A549 (cell line): ENCODE data around the gene DISC1. TPM values are rescaled to one million over a fixed set of nuclear protein-coding genes. Genes with fewer than 3 reads are reported as not detected.

Experiments
- ATAC-seq, 2 experiments: fragments of 200-7000 bp in 1 of 2; fragments of >200 bp in 1 of 2; cut with Nextera tagmentation in 1 of 2; cut with Tn5 transposase in 1 of 2; 3 replicates each; pipeline versions ENCODE4 v1.8.0 to v1.9.1; 2018 to 2020; ENCODE audit warnings: mild to moderate bottlenecking in 1 of 2, moderate library complexity in 1 of 2
- CTCF ChIA-PET: fragments of 300-600 bp; sonication (Branson Sonifier 250); formaldehyde crosslinking; extraction: SDS; loops from one replicate; lab custom pipeline; 2021; ENCODE audit warnings: antibody characterized with exemption, inconsistent platforms; lab: Yijun Ruan, JAX
- POLR2A ChIA-PET: fragments of 350-600 bp; formaldehyde crosslinking; extraction: SDS; loops from one replicate; lab custom pipeline; 2021; ENCODE audit warnings: antibody characterized with exemption, inconsistent platforms; lab: Yijun Ruan, JAX
- DNase-seq, 2 experiments: peaks; one replicate each; pipeline versions ENCODE4 v3.0.0 to v3.0.0-alpha.2; 2011 to 2016; ENCODE audit warnings: low read depth in 1 of 2, low spot score in 1 of 2
- FAIRE-seq: peaks from 2 replicates; lab custom pipeline; 2011; peaks lifted over from hg19 to GRCh38; lab: Jason Lieb, UNC
- H3K27ac ChIP-seq, 2 experiments: fragments of >200 bp; sonication (Bioruptor Twin); formaldehyde crosslinking; 3 replicates each; pipeline ENCODE4 v1.5.1; 2016 to 2017
- H3K4me1 ChIP-seq: fragments of >200 bp; sonication (Bioruptor Twin); formaldehyde crosslinking; 3 replicates; pipeline ENCODE4 v1.6.1; 2016
- H3K4me2 ChIP-seq: fragments of >200 bp; sonication (Bioruptor Twin); formaldehyde crosslinking; 3 replicates; pipeline ENCODE4 v1.6.1; 2016
- H3K4me3 ChIP-seq: fragments of >200 bp; sonication (Bioruptor Twin); formaldehyde crosslinking; 3 replicates; pipeline ENCODE4 v1.5.1; 2016
- H3K9me3 ChIP-seq: fragments of >200 bp; sonication (Bioruptor Twin); formaldehyde crosslinking; 3 replicates; pipeline ENCODE4 v1.6.1; 2016
- ATOH8 ChIP-seq: fragments of 250-450 bp; sonication (Bioruptor Pico); IDR thresholded peaks from 2 replicates; pipeline ENCODE4 v1.5.0; 2020; ENCODE audit warnings: low read depth, mild to moderate bottlenecking, moderate library complexity
- BHLHE40 ChIP-seq: IDR thresholded peaks from 2 replicates; pipeline ENCODE4 v1.6.1; 2012; ENCODE audit warnings: low read depth, low read length, inconsistent platforms
- CEBPB ChIP-seq, 2 experiments: fragments of >200 bp in 1 of 2; sonication (Bioruptor Twin) in 1 of 2; formaldehyde crosslinking in 1 of 2; IDR thresholded peaks; 2 replicates each; pipeline ENCODE4 v1.6.1; 2012 to 2016
- CHD2 ChIP-seq: fragments of 150-350 bp; IDR thresholded peaks from 2 replicates; pipeline ENCODE4 v1.6.1; 2014; ENCODE audit warnings: low read length; ENCODE audit not compliant: partially characterized antibody
- EHF ChIP-seq: fragments of 250-450 bp; sonication (Bioruptor Pico); IDR thresholded peaks from 2 replicates; pipeline ENCODE4 v1.5.0; 2020; ENCODE audit warnings: mild to moderate bottlenecking
- EP300 ChIP-seq, 2 experiments: fragments of >200 bp; sonication (Bioruptor Twin); formaldehyde crosslinking; IDR thresholded peaks; 2 replicates in 1 of 2; 3 replicates in 1 of 2; pipeline ENCODE4 v1.6.1; 2016 to 2017
- FOSB ChIP-seq: fragments of 250-450 bp; sonication (Bioruptor Pico); IDR thresholded peaks from 2 replicates; pipeline ENCODE4 v1.5.0; 2020; ENCODE audit warnings: mild to moderate bottlenecking, moderate library complexity
- FOSL2 ChIP-seq, 2 experiments: fragments of 450-650 bp in 1 of 2; fragments of >200 bp in 1 of 2; sonication (Bioruptor Twin) in 1 of 2; formaldehyde crosslinking; IDR thresholded peaks; 2 replicates each; pipeline versions ENCODE4 v1.5.0 to v1.6.1; 2016 to 2020; ENCODE audit warnings: mild to moderate bottlenecking in 1 of 2, moderate library complexity in 1 of 2
- GATA3 ChIP-seq: IDR thresholded peaks from 2 replicates; pipeline ENCODE4 v1.6.1; 2012; ENCODE audit warnings: borderline replicate concordance
- HOXA7 ChIP-seq: fragments of 250-450 bp; sonication (Bioruptor Pico); IDR thresholded peaks from 2 replicates; pipeline ENCODE4 v1.5.0; 2020; ENCODE audit warnings: mild to moderate bottlenecking, moderate library complexity
- HOXB5 ChIP-seq: fragments of 250-450 bp; sonication (Bioruptor Pico); IDR thresholded peaks from 2 replicates; pipeline ENCODE4 v1.5.0; 2020; ENCODE audit warnings: mild to moderate bottlenecking, moderate library complexity
- MAFK ChIP-seq: fragments of 450-650 bp; IDR thresholded peaks from 2 replicates; pipeline ENCODE4 v1.6.1; 2014; ENCODE audit not compliant: partially characterized antibody
- NR3C1 ChIP-seq: fragments of >200 bp; sonication (Bioruptor Twin); formaldehyde crosslinking; IDR thresholded peaks from 3 replicates; pipeline ENCODE4 v1.6.1; 2017
- POLR2AphosphoS2 ChIP-seq: conservative IDR thresholded peaks from 2 replicates; pipeline ENCODE4 v1.6.1; 2012; ENCODE audit warnings: low read length, improper control_type of control experiment, inconsistent platforms
- RAD21 ChIP-seq, 2 experiments: fragments of >200 bp in 1 of 2; sonication (Bioruptor Twin) in 1 of 2; formaldehyde crosslinking in 1 of 2; IDR thresholded peaks in 1 of 2; conservative IDR thresholded peaks in 1 of 2; 2 replicates in 1 of 2; 3 replicates in 1 of 2; pipeline ENCODE4 v1.6.1; 2012 to 2018; ENCODE audit warnings: inconsistent platforms in 1 of 2
- RCOR1 ChIP-seq: fragments of 150-350 bp; IDR thresholded peaks from 2 replicates; pipeline ENCODE4 v1.6.1; 2014; ENCODE audit warnings: antibody characterized with exemption, low read length, low read depth
- SMC3 ChIP-seq: fragments of >200 bp; sonication (Bioruptor Twin); formaldehyde crosslinking; IDR thresholded peaks from 3 replicates; pipeline ENCODE4 v1.6.1; 2018; ENCODE audit warnings: inconsistent platforms
- SREBF2 ChIP-seq: fragments of 450-650 bp; IDR thresholded peaks from 2 replicates; pipeline ENCODE4 v1.6.1; 2014; ENCODE audit warnings: mild to moderate bottlenecking, moderate library complexity
- ZFP36 ChIP-seq: fragments of 450-650 bp; IDR thresholded peaks from 2 replicates; pipeline ENCODE4 v1.6.1; 2014; ENCODE audit warnings: borderline replicate concordance; ENCODE audit not compliant: partially characterized antibody
- ZSCAN20 ChIP-seq: fragments of 250-450 bp; sonication (Bioruptor Pico); IDR thresholded peaks from 2 replicates; pipeline ENCODE4 v1.8.0; 2022; ENCODE audit warnings: mild to moderate bottlenecking, moderate library complexity
- WGBS: methylation state at CpG from one replicate; pipeline ENCODE4 v1.1.6; 2017; ENCODE audit errors: missing lambda C conversion rate; 5-methylcytosine and 5-hydroxymethylcytosine counted together
- polyA plus RNA-seq, 4 experiments: library from polyadenylated mRNA; depleted of rRNA in 3 of 4; stranded (reverse); fragments of >200 nt; fragmentation: RNase III in 1 of 4; extraction: RNeasy Plus Mini Kit Qiagen cat#74134 plus additional on column Dnase treatment in 1 of 4; gene quantifications; 2 replicates in 3 of 4; 3 replicates in 1 of 4; pipeline ENCODE4 v1.2.3, GENCODE V29; 2011 to 2017
- TF ChIP-seq, protein P1 (sequence below): fragments of 250-450 bp; sonication (Bioruptor Pico); IDR thresholded peaks from 2 replicates; pipeline ENCODE4 v1.5.0; 2021; ENCODE audit warnings: mild to moderate bottlenecking, moderate library complexity, borderline replicate concordance
- TF ChIP-seq, protein P2 (sequence below): fragments of >200 bp; sonication (Bioruptor Twin); formaldehyde crosslinking; IDR thresholded peaks from 2 replicates; pipeline ENCODE4 v1.6.1; 2016
- TF ChIP-seq, protein P3 (sequence below): IDR thresholded peaks from 2 replicates; pipeline ENCODE4 v1.6.1; 2012

The DISC1 gene
- polyA plus RNA-seq, 2 of the 4 experiments (the other 2 are of a cell fraction): 0.39 to 0.74 TPM

DNA sequence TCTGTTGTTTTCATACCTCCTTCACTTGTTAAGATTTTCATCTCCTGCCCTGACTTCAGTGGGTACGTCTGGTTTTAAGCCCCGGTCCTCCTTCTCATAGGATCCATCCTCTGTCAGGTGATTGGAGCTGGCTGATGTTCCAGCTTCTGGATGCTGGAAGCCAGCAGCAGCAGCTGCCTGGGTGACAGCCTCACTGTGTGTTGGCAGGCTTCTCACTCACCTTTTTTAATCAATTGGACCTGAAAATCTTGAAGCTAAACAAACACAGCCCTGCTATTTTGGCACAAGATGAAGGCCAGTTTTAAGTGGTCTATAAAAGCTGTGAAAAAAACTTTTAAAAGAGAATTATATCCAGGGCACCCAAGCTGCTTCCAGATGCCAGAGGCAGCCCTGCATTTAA is 181.0 kb downstream of the DISC1 start:
- TF ChIP-seq ATOH8 (CRISPR knock-in tag) (no peak), BHLHE40 (no peak), EHF (CRISPR knock-in tag) (no peak), SMC3 (no peak), NR3C1 (no peak), RCOR1 (no peak), SREBF2 (no peak), FOSL2 (IDR thresholded peaks at IDR 0.05) (no peak), FOSL2 (CRISPR knock-in tag; IDR thresholded peaks at IDR 0.05) (no peak), POLR2AphosphoS2 (no peak), EP300 (IDR thresholded peaks at IDR 0.05) (no peak), CEBPB (IDR thresholded peaks at IDR 0.05) (no peak), HOXA7 (CRISPR knock-in tag) (no peak), FOSB (no peak), GATA3 (no peak), RAD21 (conservative IDR thresholded peaks at IDR 0.05 in 1 of 2, IDR thresholded peaks at IDR 0.05 in 1 of 2) (no peak), HOXB5 (no peak), ZSCAN20 (CRISPR knock-in tag) (no peak)
- TF ChIP-seq, protein P1, sequence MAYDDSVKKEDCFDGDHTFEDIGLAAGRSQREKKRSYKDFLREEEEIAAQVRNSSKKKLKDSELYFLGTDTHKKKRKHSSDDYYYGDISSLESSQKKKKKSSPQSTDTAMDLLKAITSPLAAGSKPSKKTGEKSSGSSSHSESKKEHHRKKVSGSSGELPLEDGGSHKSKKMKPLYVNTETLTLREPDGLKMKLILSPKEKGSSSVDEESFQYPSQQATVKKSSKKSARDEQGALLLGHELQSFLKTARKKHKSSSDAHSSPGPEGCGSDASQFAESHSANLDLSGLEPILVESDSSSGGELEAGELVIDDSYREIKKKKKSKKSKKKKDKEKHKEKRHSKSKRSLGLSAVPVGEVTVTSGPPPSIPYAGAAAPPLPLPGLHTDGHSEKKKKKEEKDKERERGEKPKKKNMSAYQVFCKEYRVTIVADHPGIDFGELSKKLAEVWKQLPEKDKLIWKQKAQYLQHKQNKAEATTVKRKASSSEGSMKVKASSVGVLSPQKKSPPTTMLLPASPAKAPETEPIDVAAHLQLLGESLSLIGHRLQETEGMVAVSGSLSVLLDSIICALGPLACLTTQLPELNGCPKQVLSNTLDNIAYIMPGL (CRISPR knock-in tag): no peak
- TF ChIP-seq, protein P2, sequence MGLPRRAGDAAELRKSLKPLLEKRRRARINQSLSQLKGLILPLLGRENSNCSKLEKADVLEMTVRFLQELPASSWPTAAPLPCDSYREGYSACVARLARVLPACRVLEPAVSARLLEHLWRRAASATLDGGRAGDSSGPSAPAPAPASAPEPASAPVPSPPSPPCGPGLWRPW: no peak
- no peak for ATAC-seq
- Histone ChIP-seq H3K9me3 (0 out of 3 replicates have a peak, but pooled peaks cover 4% of the 10 kb centered on the region), H3K4me3 (no peak overlapping the region), H3K27ac (no peak overlapping the region), H3K4me1 (no peaks in the 10 kb centered on the region), H3K4me2 (no peak overlapping the region)
- no peak for DNase-seq
- no peak for FAIRE-seq
- 88% methylated on average over 2 of the region's 2 CpGs for WGBS
- CTCF ChIA-PET: interaction anchor here (1.1 to 2.0 kb wide), 7 partner anchors 12 to 59 kb away, joined by 3 to 8 read pairs (median 5); no protein-coding TSS in a partner anchor
- POLR2A ChIA-PET: no interaction called here

GRCh38 chr1:231808116-231808515 is 181.5 kb downstream of the DISC1 start:
- no peak for ATAC-seq
- no peak overlapping the region for H3K4me3 ChIP-seq
- no peaks in the 10 kb centered on the region for H3K4me1 ChIP-seq
- CTCF ChIA-PET: interaction anchor here (1.1 to 1.7 kb wide), 5 partner anchors 11 to 58 kb away, joined by 3 to 5 read pairs (median 4); no protein-coding TSS in a partner anchor
- no peak overlapping the region for H3K27ac ChIP-seq
- H3K9me3 ChIP-seq: 0 out of 3 replicates have a peak, but pooled peaks cover 2% of the 10 kb centered on the region
- TF ChIP-seq MAFK (no peak), NR3C1 (no peak), ZFP36 (no peak), CHD2 (no peak)
- TF ChIP-seq, protein P3, sequence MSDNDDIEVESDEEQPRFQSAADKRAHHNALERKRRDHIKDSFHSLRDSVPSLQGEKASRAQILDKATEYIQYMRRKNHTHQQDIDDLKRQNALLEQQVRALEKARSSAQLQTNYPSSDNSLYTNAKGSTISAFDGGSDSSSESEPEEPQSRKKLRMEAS: no peak
- TF ChIP-seq, all 56 proteins: peak for 0
- POLR2A ChIA-PET: no interaction called here
- FAIRE-seq: no peak
- no peak overlapping the region for H3K4me2 ChIP-seq
- 70% methylated on average over 3 of the region's 3 CpGs for WGBS
- no peak for DNase-seq
